Measurements from ENCODE around the gene LRIG1.

- no peak for TF ChIP-seq POLR2A (IDR thresholded peaks at IDR 0.05)
- TF ChIP-seq, protein P1, sequence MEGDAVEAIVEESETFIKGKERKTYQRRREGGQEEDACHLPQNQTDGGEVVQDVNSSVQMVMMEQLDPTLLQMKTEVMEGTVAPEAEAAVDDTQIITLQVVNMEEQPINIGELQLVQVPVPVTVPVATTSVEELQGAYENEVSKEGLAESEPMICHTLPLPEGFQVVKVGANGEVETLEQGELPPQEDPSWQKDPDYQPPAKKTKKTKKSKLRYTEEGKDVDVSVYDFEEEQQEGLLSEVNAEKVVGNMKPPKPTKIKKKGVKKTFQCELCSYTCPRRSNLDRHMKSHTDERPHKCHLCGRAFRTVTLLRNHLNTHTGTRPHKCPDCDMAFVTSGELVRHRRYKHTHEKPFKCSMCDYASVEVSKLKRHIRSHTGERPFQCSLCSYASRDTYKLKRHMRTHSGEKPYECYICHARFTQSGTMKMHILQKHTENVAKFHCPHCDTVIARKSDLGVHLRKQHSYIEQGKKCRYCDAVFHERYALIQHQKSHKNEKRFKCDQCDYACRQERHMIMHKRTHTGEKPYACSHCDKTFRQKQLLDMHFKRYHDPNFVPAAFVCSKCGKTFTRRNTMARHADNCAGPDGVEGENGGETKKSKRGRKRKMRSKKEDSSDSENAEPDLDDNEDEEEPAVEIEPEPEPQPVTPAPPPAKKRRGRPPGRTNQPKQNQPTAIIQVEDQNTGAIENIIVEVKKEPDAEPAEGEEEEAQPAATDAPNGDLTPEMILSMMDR (IDR thresholded peaks at IDR 0.05): no peak
Observed at GRCh38 chr3:66476852-66477381, 23.9 kb downstream of the LRIG1 start.

Data from prostate gland (tissue), 2 donors.